Measurements from ENCODE around the gene TMEM271.

TMEM271 gene

DNA sequence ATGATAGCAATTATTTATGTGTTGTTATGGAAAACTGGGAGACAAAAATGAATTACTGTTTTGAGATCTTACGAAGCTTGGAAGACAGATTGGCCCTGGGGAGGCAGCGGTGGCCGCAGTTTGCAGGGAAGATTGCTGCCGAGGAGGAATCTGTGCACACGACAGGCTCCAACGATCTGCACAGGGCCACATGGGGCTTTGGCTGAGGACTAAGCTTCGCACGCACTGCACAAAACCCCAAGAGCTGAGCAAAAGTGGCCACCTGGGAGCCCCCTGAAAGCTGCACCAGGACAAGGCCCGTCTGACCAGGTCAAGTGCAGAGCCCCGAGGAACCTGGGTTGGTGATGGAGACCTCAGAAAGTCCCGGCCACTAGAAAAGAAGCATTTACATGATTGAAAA lies 44.1 kb upstream of the TMEM271 start:
- no CpG with 5 or more reads among the region's 11 CpGs for WGBS (ENCODE audit: insufficient coverage, insufficient read length)
- Histone ChIP-seq H3K4me1 (ENCODE audit: control insufficient read depth, insufficient read depth, low read length) (peaks cover 7% of the 10 kb centered on the region), H3K4me3 (ENCODE audit: low read length) (no peak overlapping the region), H3K27ac (ENCODE audit: low read length) (no peak overlapping the region), H3K9me3 (ENCODE audit: control insufficient read depth, insufficient read depth, low read length) (no peaks in the 10 kb centered on the region), H3K36me3 (ENCODE audit: control insufficient read depth, insufficient read depth, low read length) (no peaks in the 10 kb centered on the region), H3K27me3 (ENCODE audit: control insufficient read depth, insufficient read depth, low read length) (no peaks in the 10 kb centered on the region; the same call in 1 of the 2 replicates)
- DNase-seq (ENCODE audit: low read depth, low spot score) = no peak

DNA sequence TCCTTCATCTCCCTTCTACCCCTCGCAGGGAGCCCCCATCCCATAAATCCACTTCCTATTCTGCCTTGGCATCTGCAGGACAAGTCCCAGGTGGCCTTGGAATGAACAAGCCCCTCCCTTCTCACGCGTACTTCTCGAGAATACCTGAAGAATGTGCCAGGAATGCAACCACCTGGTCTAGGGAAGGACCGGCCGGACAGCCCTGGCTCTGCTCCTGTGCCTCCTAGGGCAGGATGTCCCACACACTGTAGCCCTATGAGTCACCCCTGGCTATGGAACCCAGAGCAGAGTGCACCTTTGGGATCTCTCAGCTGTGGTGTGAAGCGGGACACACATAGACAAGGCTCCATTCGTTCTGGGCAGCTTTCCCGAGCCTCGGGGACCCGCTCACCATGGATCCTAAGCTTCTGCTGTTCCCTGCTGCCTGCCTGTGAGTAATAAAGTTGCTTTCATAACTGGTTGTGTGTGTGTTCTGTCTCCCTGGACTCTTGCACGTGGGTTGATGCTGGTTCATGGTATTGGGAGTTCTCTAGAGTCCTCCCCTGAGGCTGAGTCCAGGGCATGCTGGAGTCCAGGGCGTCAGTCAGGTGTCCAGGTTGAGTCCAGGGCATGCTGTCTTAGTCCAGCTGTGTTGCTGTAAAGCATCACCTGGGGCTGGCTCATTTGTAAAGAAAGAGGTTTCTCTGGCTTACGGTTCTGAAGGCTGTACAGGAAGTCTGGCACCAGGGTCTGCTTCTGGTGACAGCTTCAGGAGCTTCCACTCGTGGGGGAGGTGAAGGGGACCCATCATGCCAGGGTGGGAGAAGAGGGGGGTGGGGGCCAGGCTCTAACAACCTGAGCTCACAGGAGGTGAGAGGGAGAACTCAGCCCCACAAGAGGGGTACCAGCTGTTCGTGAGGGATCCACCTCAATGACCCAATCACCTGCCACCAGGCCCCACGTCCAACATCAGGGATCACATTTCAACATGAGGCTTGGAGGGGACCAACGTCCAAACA lies 41.8 kb upstream of the TMEM271 start:
- no CpG with 5 or more reads among the region's 18 CpGs for WGBS (ENCODE audit: insufficient coverage, insufficient read length)
- H3K4me1 ChIP-seq (ENCODE audit: control insufficient read depth, insufficient read depth, low read length) = no peaks in the 10 kb centered on the region
- DNase-seq (ENCODE audit: low read depth, low spot score) = no peak
- no peaks in the 10 kb centered on the region for H3K36me3 ChIP-seq (ENCODE audit: control insufficient read depth, insufficient read depth, low read length)
- H3K4me3 ChIP-seq (ENCODE audit: low read length) = no peak overlapping the region
- H3K9me3 ChIP-seq (ENCODE audit: control insufficient read depth, insufficient read depth, low read length) = no peaks in the 10 kb centered on the region
- H3K27ac ChIP-seq (ENCODE audit: low read length) = no peak overlapping the region
- no peaks in the 10 kb centered on the region; the same call in 1 of the 2 replicates for H3K27me3 ChIP-seq (ENCODE audit: control insufficient read depth, insufficient read depth, low read length)

DNA sequence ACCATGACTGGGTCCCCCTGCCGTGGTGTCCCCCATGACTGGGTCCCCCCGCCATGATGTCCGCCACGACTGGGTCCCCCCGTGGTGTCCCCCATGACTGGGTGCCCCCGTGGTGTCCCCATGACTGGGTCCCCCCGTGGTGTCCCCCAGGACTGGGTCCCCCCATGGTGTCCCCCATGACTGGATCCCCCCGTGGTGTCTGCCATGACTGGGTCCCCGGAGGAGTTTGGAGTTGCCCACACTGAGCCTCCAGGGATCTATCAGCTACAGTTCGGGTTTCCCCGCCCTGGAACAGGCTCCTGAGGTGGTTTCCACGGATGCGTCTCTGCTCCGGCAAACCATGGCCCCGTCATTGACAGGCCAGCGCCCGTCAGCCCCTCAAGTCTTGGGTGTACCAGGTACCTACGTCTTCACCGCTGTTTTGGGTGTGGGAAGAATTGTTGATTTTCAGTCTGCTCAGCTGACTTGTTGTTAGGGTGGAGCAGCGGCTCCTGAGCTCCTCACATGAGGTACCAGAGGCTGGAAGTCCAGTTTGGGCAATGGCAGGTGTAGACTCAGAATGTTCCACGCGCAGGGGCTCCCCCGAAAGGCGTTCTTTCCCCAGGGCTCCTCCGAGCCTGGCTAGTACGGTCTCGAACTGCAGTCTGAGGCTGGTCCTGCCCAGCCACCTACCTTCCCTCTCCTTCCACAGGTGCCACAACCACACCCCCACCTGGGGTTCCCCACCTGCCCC lies 41.0 kb upstream of the TMEM271 start:
- no CpG with 5 or more reads among the region's 27 CpGs for WGBS (ENCODE audit: insufficient coverage, insufficient read length)
- Histone ChIP-seq H3K4me1 (ENCODE audit: control insufficient read depth, insufficient read depth, low read length) (no peaks in the 10 kb centered on the region), H3K9me3 (ENCODE audit: control insufficient read depth, insufficient read depth, low read length) (no peaks in the 10 kb centered on the region), H3K27me3 (ENCODE audit: control insufficient read depth, insufficient read depth, low read length) (no peaks in the 10 kb centered on the region; the same call in 1 of the 2 replicates), H3K36me3 (ENCODE audit: control insufficient read depth, insufficient read depth, low read length) (no peaks in the 10 kb centered on the region), H3K4me3 (ENCODE audit: low read length) (no peak overlapping the region), H3K27ac (ENCODE audit: low read length) (no peak overlapping the region)
- DNase-seq (ENCODE audit: low read depth, low spot score) = no peak

DNA sequence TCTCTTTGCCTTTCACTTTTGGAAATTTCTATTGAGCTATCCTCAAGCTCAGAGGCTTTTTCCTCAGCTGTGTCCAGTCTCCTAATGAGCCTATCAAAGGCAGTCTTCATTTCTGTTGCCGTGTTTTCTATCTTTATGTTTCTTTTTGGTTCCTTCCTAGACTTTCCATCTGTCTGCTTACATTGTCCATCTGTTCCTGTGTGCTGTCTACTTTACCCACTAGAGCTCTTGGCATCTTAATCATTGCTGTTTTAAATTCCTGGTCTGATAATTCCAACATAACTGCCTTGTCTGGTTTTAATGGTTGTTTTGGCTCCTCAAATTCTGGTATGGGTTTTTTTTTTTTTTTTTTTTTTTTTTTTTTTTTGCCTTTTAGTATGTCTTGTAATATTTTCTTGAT lies 40.0 kb upstream of the TMEM271 start:
- Histone ChIP-seq H3K27ac (ENCODE audit: low read length) (no peak overlapping the region), H3K9me3 (ENCODE audit: control insufficient read depth, insufficient read depth, low read length) (no peaks in the 10 kb centered on the region), H3K4me1 (ENCODE audit: control insufficient read depth, insufficient read depth, low read length) (no peaks in the 10 kb centered on the region), H3K4me3 (ENCODE audit: low read length) (no peak overlapping the region), H3K27me3 (ENCODE audit: control insufficient read depth, insufficient read depth, low read length) (no peaks in the 10 kb centered on the region; the same call in 1 of the 2 replicates), H3K36me3 (ENCODE audit: control insufficient read depth, insufficient read depth, low read length) (no peaks in the 10 kb centered on the region)
- WGBS (ENCODE audit: insufficient coverage, insufficient read length) = no CpG with 5 or more reads among the region's 1 CpG
- no peak for DNase-seq (ENCODE audit: low read depth, low spot score)

DNA sequence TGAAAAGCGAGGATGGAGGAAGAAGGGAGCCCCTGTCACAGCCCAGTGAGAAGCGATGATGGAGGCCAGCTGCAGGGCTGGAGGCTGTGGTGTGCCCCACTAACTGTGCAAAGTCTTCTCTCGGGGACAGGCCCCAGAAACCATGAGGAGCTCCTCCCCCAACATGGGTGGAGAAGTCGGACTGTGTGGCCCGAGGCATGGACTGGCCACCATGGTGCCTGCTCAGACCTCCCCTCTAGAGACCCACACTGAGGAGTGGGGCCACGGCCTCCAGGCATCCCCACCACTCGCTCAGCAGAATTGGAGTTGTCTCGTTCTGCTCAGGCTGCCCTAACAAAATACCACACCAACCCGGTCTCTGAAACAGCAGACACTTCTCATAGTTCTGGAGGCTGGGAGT lies 37.0 kb upstream of the TMEM271 start:
- H3K4me3 ChIP-seq (ENCODE audit: low read length) = no peak overlapping the region
- no peak for DNase-seq (ENCODE audit: low read depth, low spot score)
- H3K36me3 ChIP-seq (ENCODE audit: control insufficient read depth, insufficient read depth, low read length) = no peaks in the 10 kb centered on the region
- no peaks in the 10 kb centered on the region; the same call in 1 of the 2 replicates for H3K27me3 ChIP-seq (ENCODE audit: control insufficient read depth, insufficient read depth, low read length)
- WGBS (ENCODE audit: insufficient coverage, insufficient read length) = no CpG with 5 or more reads among the region's 9 CpGs
- no peak overlapping the region for H3K27ac ChIP-seq (ENCODE audit: low read length)
- no peaks in the 10 kb centered on the region for H3K4me1 ChIP-seq (ENCODE audit: control insufficient read depth, insufficient read depth, low read length)
- no peaks in the 10 kb centered on the region for H3K9me3 ChIP-seq (ENCODE audit: control insufficient read depth, insufficient read depth, low read length)

DNA sequence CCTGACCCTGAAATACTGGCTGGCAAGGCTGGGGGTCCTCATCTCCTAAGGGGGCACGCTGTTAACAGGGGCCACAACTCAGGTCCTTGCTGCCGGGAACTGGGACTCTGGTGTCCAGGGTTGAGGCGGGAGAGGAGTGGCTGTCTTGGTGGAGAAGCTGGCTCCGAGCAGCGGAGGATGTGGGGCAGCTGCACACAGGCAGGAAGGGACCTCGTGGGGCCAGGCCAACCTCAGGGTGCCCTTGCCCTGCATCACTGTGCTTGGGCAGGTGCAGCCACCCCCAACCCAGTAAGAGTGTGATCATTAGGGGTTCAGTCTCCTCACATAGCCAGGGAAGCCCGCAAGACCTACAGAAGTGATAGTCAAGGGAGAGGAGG lies 36.6 kb upstream of the TMEM271 start:
- DNase-seq (ENCODE audit: low read depth, low spot score) = no peak
- Histone ChIP-seq H3K36me3 (ENCODE audit: control insufficient read depth, insufficient read depth, low read length) (no peaks in the 10 kb centered on the region), H3K27ac (ENCODE audit: low read length) (no peak overlapping the region), H3K4me3 (ENCODE audit: low read length) (no peak overlapping the region; the same call in 1 of the 2 replicates), H3K4me1 (ENCODE audit: control insufficient read depth, insufficient read depth, low read length) (no peaks in the 10 kb centered on the region), H3K27me3 (ENCODE audit: control insufficient read depth, insufficient read depth, low read length) (no peaks in the 10 kb centered on the region; the same call in 1 of the 2 replicates), H3K9me3 (ENCODE audit: control insufficient read depth, insufficient read depth, low read length) (no peaks in the 10 kb centered on the region)
- no CpG with 5 or more reads among the region's 7 CpGs for WGBS (ENCODE audit: insufficient coverage, insufficient read length)

DNA sequence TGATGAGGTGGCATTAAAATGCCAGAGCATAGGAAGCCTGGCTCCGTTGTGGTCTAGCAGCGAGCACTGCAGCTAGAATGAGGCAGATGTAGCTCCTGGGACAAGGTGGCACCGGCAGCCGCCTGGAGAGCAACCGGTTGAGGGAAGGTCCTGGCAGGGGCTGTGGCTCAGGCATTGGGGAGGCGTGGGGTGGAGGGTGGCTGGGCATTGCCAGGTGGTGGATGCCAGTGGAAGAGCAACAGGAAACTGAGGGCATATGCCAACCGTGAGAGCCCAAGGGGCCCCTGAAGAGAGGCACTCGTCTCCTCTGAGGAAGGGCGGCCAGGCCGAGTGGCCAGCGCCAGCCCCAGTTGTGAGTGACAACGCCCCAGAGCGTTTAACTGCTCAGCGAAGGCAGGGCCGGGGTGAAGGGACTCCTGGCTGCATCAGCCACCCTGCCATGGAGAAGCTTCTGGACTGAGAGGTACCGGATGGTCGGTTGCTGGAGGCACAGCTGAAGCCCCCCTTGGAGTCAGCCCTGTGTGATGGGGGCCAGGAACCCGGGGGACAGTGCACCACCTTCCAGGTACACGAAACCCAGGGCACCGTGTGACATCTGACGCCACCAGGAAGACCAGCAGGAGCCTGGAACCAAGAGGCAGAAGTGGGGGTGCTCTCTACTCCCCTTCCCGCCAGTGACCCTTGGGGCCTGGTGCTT lies 36.1 kb upstream of the TMEM271 start:
- H3K27ac ChIP-seq (ENCODE audit: low read length) = no peak overlapping the region
- H3K27me3 ChIP-seq (ENCODE audit: control insufficient read depth, insufficient read depth, low read length) = no peaks in the 10 kb centered on the region; the same call in 1 of the 2 replicates
- no peaks in the 10 kb centered on the region for H3K9me3 ChIP-seq (ENCODE audit: control insufficient read depth, insufficient read depth, low read length)
- no peaks in the 10 kb centered on the region for H3K36me3 ChIP-seq (ENCODE audit: control insufficient read depth, insufficient read depth, low read length)
- DNase-seq (ENCODE audit: low read depth, low spot score) = no peak
- H3K4me3 ChIP-seq (ENCODE audit: low read length) = no peak overlapping the region
- no peaks in the 10 kb centered on the region for H3K4me1 ChIP-seq (ENCODE audit: control insufficient read depth, insufficient read depth, low read length)
- WGBS (ENCODE audit: insufficient coverage, insufficient read length) = no CpG with 5 or more reads among the region's 22 CpGs

DNA sequence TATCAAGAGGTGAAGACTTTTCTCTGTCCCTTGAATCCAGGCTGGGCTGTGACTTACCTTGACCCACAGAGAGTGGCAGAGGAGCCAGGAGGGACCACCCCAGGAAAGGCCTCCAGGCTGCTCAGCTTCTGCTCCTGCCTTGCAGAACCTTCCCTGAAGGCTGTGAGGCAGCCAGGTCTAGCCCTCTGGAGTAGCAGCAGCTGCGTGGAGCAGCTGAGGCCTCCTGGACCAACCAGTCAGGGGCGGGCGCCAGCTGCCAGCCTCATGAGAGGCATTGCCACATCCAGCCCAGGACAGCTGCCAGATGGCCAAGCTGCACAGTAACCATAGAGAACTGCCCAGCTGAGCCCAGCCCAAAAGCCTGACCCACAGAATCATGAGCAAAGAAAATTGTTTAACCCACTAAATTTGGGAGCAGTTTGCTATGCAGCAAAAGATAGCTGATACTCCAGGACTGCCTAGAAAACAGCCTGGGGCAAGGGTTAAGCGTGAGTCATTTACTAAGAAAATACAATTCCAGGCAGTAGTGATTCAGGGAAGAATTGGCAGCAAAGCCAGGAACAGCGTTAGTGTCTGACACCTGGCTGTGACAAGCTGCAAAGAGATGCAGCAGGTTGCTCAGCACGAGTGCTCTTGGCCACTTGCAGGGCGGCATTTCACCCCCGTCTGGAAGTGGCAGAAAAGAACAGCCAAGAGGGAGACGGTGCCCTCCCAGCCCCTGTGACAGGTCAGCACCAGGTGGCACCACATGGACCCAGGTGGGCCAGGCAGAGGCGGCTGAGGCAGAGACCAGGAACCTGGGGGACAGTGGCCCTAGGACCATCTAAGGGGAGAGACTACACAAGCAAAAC lies 34.5 kb upstream of the TMEM271 start:
- Histone ChIP-seq H3K27me3 (ENCODE audit: control insufficient read depth, insufficient read depth, low read length) (no peaks in the 10 kb centered on the region; the same call in 1 of the 2 replicates), H3K4me1 (ENCODE audit: control insufficient read depth, insufficient read depth, low read length) (no peaks in the 10 kb centered on the region), H3K9me3 (ENCODE audit: control insufficient read depth, insufficient read depth, low read length) (no peaks in the 10 kb centered on the region), H3K36me3 (ENCODE audit: control insufficient read depth, insufficient read depth, low read length) (no peaks in the 10 kb centered on the region), H3K4me3 (ENCODE audit: low read length) (no peak overlapping the region), H3K27ac (ENCODE audit: low read length) (no peak overlapping the region)
- no CpG with 5 or more reads among the region's 10 CpGs for whole genome bisulfite sequencing (ENCODE audit: insufficient coverage, insufficient read length)
- no peak for DNase-seq (ENCODE audit: low read depth, low spot score)

DNA sequence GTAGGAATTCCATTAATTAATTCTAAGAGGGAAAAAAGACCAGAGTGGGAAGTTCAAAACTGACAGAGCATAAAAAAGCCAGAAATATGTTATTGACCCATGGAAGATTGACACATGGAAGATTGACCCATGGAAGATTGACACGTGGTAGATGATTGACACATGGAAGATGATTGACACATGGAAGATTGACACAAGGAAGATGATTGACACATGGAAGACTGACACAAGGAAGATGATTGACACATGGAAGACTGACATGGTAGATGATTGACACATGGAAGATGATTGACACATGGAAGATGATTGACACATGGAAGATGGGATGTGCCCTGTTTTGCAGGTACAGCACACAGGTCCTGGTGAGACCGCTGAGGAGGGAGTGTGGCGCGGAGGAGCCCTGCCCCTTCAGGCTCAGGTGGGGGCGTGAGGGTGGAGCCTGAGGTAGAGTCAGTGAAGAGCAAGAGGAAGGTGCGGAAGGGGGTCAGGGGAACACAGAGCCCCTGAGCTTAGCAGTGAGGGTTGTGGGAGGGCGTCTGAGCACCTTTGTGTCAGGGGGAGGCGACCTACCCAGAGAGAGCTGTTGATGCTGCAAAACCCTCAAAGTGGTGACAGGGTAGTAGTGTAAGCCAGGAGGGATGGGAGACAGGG lies 33.4 kb upstream of the TMEM271 start:
- no peak for DNase-seq (ENCODE audit: low read depth, low spot score)
- Histone ChIP-seq H3K9me3 (ENCODE audit: control insufficient read depth, insufficient read depth, low read length) (no peaks in the 10 kb centered on the region), H3K4me3 (ENCODE audit: low read length) (no peak overlapping the region), H3K27me3 (ENCODE audit: control insufficient read depth, insufficient read depth, low read length) (no peaks in the 10 kb centered on the region), H3K36me3 (ENCODE audit: control insufficient read depth, insufficient read depth, low read length) (no peaks in the 10 kb centered on the region), H3K27ac (ENCODE audit: low read length) (no peak overlapping the region), H3K4me1 (ENCODE audit: control insufficient read depth, insufficient read depth, low read length) (no peaks in the 10 kb centered on the region)
- WGBS (ENCODE audit: insufficient coverage, insufficient read length) = no CpG with 5 or more reads among the region's 8 CpGs

Measured in iPS DF 6.9 (cell line).